Measurements from ENCODE around the gene PPP1R9A. TPM values are rescaled to one million over a fixed set of nuclear protein-coding genes. Genes with fewer than 3 reads are reported as not detected.

Gene PPP1R9A
- polyA plus RNA-seq, 1 donor from 2014 or later: 52.8 TPM

- H4K20me1 ChIP-seq (ENCODE audit: insufficient read depth): no peaks in the 10 kb centered on the region
- no peaks in the 10 kb centered on the region for H3K9me3 ChIP-seq (ENCODE audit: low read length)
- H3K79me2 ChIP-seq (replicated peaks; ENCODE audit: insufficient read depth, low read length): no peaks in the 10 kb centered on the region
- H3K4me3 ChIP-seq (ENCODE audit: low read length): no peak overlapping the region
- no peak overlapping the region for H3K4me2 ChIP-seq (ENCODE audit: low read length)
- no peak overlapping the region for H2AFZ ChIP-seq (ENCODE audit: low read depth, low read length)
- no peaks in the 10 kb centered on the region for H3K27me3 ChIP-seq (ENCODE audit: insufficient read depth, low read depth, low read length)
- peaks cover 5% of the 10 kb centered on the region for H3F3A ChIP-seq (ENCODE audit: insufficient read depth, low read length, poor library complexity, severe bottlenecking)
- no peaks in the 10 kb centered on the region for H3K36me3 ChIP-seq (ENCODE audit: insufficient read depth, low read length)
- TF ChIP-seq EP300 (conservative IDR thresholded peaks at IDR 0.05; ENCODE audit: poor library complexity, severe bottlenecking) (no peak), TAF1 (IDR thresholded peaks at IDR 0.05; ENCODE audit: low read depth) (no peak), POLR2AphosphoS5 (IDR thresholded peaks at IDR 0.05) (no peak), MXI1 (conservative IDR thresholded peaks at IDR 0.05; ENCODE audit: poor library complexity, severe bottlenecking) (no peak), REST (IDR thresholded peaks at IDR 0.05; ENCODE audit: borderline replicate concordance) (no peak), SMC3 (conservative IDR thresholded peaks at IDR 0.05; ENCODE audit: poor library complexity) (no peak), RAD21 (conservative IDR thresholded peaks at IDR 0.05) (no peak), EZH2 (IDR thresholded peaks at IDR 0.05; ENCODE audit: borderline replicate concordance, insufficient read depth, low read length, poor library complexity, severe bottlenecking) (no peak)
- TF ChIP-seq, protein P1, sequence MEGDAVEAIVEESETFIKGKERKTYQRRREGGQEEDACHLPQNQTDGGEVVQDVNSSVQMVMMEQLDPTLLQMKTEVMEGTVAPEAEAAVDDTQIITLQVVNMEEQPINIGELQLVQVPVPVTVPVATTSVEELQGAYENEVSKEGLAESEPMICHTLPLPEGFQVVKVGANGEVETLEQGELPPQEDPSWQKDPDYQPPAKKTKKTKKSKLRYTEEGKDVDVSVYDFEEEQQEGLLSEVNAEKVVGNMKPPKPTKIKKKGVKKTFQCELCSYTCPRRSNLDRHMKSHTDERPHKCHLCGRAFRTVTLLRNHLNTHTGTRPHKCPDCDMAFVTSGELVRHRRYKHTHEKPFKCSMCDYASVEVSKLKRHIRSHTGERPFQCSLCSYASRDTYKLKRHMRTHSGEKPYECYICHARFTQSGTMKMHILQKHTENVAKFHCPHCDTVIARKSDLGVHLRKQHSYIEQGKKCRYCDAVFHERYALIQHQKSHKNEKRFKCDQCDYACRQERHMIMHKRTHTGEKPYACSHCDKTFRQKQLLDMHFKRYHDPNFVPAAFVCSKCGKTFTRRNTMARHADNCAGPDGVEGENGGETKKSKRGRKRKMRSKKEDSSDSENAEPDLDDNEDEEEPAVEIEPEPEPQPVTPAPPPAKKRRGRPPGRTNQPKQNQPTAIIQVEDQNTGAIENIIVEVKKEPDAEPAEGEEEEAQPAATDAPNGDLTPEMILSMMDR (IDR thresholded peaks at IDR 0.05; ENCODE audit: poor library complexity, severe bottlenecking): no peak
- no peak overlapping the region for H3K9ac ChIP-seq (ENCODE audit: low read length)
- no peaks in the 10 kb centered on the region for H3K9me2 ChIP-seq (ENCODE audit: insufficient read depth, low read length)
- H3K27ac ChIP-seq (ENCODE audit: low read length): no peak overlapping the region
Observed at GRCh38 chr7:95251966-95252365, 344.6 kb downstream of the PPP1R9A start.

DNA sequence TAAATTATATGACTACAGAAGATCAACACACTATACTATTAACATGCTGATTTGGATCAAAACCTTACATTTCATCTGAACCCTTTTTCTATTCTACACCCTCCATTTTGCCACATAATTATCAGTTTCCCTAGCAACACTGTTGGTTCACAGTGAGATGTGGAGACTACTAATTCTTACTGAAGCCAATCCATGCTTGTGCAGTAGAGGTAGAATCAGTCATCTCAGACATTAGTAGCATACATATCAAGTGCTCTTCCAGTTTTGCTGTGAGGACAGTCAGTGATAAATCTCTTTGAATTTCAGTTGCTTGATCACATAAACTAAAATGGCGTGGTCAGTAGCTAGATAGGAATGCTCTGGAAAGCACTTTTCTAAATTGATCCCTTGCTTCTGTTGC, 346.6 kb downstream of the PPP1R9A start:
- no peaks in the 10 kb centered on the region for H4K20me1 ChIP-seq (ENCODE audit: insufficient read depth)
- no peaks in the 10 kb centered on the region for H3K36me3 ChIP-seq (ENCODE audit: insufficient read depth, low read length)
- H3K27ac ChIP-seq (ENCODE audit: low read length): peak overlapping the region; percentile 51
- H3K4me2 ChIP-seq (ENCODE audit: low read length): peak overlapping the region; percentile 25
- peak overlapping the region; percentile 9 for H3K4me3 ChIP-seq (ENCODE audit: low read length)
- H3F3A ChIP-seq (ENCODE audit: insufficient read depth, low read length, poor library complexity, severe bottlenecking): no peaks in the 10 kb centered on the region
- H2AFZ ChIP-seq (ENCODE audit: low read depth, low read length): no peak overlapping the region
- H3K79me2 ChIP-seq (replicated peaks; ENCODE audit: insufficient read depth, low read length): no peaks in the 10 kb centered on the region
- no peaks in the 10 kb centered on the region for H3K27me3 ChIP-seq (ENCODE audit: insufficient read depth, low read depth, low read length)
- no peaks in the 10 kb centered on the region for H3K9me2 ChIP-seq (ENCODE audit: insufficient read depth, low read length)
- no peaks in the 10 kb centered on the region for H3K9me3 ChIP-seq (ENCODE audit: low read length)
- H3K9ac ChIP-seq (ENCODE audit: low read length): no peak overlapping the region
- TF ChIP-seq RAD21 (conservative IDR thresholded peaks at IDR 0.05): no peak
- no peak for TF ChIP-seq SMC3 (conservative IDR thresholded peaks at IDR 0.05; ENCODE audit: poor library complexity)
- TF ChIP-seq POLR2AphosphoS5 (IDR thresholded peaks at IDR 0.05): no peak
- TF ChIP-seq MXI1 (conservative IDR thresholded peaks at IDR 0.05; ENCODE audit: poor library complexity, severe bottlenecking): no peak
- TF ChIP-seq EZH2 (IDR thresholded peaks at IDR 0.05; ENCODE audit: borderline replicate concordance, insufficient read depth, low read length, poor library complexity, severe bottlenecking): no peak
- TF ChIP-seq, protein P1 (IDR thresholded peaks at IDR 0.05; ENCODE audit: poor library complexity, severe bottlenecking): no peak
- no peak for TF ChIP-seq TAF1 (IDR thresholded peaks at IDR 0.05; ENCODE audit: low read depth)
- no peak for TF ChIP-seq REST (IDR thresholded peaks at IDR 0.05; ENCODE audit: borderline replicate concordance)
- no peak for TF ChIP-seq EP300 (conservative IDR thresholded peaks at IDR 0.05; ENCODE audit: poor library complexity, severe bottlenecking)

Measured in neural cell (in vitro differentiated cells).